NCI-H2196 treated with DMSO at 0.1 percent for 48 hours (cell line): ENCODE measurements around the gene GUCY2C.

Source experiments
- DNase-seq: peaks from one replicate; lab custom pipeline; 2025; ENCODE audit not compliant: unreplicated experiment; lab: John Stamatoyannopoulos, UW

Gene GUCY2C

GRCh38 chr12:14629832-14630710 is 66.3 kb downstream of the GUCY2C start:
- peak; percentile 3 for DNase-seq

DNA sequence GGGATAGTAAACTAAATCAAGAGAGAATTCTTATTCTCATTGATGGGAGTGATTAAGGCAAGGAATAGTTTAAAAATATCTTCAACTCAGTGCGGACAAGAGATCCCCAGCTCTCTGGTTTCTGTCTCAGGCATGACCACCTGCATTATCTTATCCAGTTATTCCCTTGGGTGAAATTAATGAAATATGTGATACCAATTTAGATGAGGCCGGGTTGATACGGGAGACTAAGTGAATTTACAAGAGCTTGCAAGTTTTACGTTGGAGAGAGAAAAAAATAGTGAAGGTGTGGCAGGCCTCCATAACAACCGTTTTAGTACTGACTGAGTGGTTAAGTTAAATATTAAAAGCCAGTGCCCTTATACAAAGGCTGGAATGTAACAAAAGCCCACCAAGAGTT is 67.6 kb downstream of the GUCY2C start:
- no peak for DNase-seq

GRCh38 chr12:14621826-14622225 is 74.6 kb downstream of the GUCY2C start:
- DNase-seq: no peak

DNA sequence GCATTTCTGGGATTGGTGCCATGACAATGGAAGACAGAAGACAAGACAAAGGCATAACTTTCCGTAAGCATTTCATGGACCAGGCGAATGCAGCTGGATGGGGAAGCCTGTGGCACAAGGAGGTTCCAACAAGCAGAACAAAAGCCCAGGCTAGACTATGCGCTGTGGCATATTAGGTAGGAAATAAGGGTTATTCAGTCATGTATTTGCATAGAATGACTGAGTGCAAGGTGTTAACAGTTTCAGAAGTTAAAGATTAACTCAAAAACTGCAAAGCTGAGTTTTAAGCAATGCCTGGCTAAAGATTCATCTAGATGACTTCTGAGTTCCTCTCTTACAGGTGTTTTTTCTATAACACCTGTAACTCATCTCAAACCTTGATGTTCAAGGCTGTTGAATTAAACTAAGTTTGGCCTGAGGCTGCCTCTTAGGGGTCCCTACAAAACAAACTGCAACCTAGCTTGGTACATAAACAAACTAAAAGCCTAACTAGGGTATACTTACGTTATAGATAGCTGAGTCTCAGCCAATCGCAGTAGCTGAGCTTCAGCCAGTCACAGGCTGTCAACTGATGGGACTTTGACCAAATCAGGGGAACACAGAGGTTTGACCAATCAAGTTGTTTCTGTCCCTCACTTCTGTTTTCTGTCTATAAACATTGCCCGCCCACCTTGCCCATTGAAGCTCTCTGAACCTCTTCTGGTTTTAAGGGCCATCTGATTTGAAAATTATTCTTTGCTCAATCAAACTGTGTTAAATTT is 76.5 kb downstream of the GUCY2C start:
- no peak for DNase-seq

- no peak for DNase-seq
Measured at GRCh38 chr12:14618983-14619382, 77.4 kb downstream of the GUCY2C start.

- DNase-seq: no peak
Measured at GRCh38 chr12:14614704-14615121, 81.7 kb downstream of the GUCY2C start.

DNA sequence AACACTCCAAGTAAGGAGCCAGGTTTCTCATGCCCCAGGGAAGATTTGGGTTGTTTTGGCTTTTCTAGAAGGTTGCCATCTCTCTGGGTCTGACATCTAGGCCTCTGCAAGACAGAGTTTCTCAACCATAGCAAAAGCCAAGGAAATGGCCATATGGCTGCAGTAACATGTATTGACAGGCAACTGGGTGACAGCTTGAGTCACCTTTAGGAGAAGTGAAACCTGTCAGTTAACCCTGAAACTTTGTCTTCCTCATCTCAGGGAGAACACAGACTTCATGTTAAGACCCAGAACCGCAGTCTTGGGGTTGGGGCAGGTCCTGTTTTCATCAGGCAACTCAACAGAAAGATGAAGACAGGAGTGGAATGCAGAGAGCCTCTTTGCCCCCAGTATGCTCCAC is 82.7 kb downstream of the GUCY2C start:
- DNase-seq: no peak

DNA sequence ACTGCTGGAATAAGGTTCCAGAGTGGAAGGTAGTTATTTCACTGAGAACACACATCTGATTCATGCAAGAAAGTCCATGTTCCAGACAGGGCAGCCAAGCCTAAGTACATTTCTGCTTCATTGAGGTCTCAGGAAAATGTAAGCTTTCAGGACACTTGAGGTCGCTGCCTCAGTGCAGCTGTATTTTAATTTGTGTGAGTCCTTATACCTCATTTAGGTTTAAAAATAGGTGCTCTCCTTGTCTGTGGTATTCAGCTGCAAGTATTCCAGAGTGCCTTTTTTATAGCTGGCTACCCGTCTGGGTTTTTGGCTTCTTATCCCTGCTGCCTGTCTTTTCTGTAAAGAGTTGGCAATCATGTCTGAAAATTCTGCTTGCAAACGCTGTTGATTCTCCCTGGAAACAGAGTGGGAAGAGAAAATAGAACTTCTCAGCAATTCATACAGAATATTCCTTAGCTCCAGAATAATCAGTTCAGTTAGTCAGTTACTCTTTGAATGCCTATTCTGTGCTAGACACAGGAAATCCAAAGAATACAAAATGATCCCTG is 83.4 kb downstream of the GUCY2C start:
- DNase-seq: no peak

GRCh38 chr12:14612250-14612649 is 84.1 kb downstream of the GUCY2C start:
- no peak for DNase-seq

GRCh38 chr12:14611640-14612203 is 84.7 kb downstream of the GUCY2C start:
- DNase-seq: no peak

- no peak for DNase-seq
Measured at GRCh38 chr12:14607568-14607967, 88.8 kb downstream of the GUCY2C start.

DNA sequence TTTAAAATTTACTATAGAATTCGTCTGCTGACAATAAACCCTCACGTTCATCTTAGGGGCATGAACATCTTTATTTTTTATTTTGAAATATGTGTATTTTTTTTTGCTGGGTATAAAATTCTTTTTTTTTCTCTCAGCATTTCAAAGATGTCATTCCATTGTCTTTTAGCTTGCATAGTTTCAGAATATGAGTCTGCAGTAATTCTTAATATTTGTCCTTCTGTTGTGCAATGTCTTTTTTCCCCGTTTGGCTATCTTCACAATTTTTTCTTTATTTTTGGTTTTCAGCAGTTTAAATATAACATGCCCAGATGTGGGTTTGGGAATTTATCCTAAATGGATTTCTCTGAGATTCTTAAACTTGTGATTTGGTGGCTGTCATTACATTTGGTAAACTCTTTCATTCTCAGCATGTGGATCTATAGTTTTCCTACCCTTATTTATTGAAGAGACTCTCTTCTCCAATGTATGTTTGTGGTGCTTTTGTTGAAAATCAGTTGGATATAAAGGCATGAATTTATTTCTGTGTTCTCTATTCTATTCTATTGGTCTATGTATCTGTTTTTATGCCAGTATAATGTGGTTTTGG is 90.9 kb downstream of the GUCY2C start:
- DNase-seq: no peak

GRCh38 chr12:14601692-14602478 is 94.5 kb downstream of the GUCY2C start:
- DNase-seq: no peak

DNA sequence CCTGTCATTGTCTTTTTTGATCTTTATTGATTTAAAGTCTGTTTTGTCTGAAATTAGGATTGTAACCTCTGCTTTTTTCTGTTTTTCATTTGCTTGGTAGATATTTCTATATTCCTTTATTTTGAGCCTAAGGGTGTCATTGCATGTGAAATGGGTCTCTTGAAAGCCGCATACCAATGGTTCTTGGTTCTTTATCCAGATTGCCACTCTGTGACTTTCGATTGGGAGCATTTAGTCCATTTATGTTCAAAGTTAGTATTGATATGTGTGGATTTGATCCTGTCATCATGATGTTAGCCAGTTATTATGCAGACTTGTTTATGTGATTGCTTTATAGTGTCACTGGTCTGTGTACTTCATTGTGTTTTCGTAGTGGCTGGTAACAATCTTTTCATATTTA is 98.9 kb downstream of the GUCY2C start:
- DNase-seq: no peak

DNA sequence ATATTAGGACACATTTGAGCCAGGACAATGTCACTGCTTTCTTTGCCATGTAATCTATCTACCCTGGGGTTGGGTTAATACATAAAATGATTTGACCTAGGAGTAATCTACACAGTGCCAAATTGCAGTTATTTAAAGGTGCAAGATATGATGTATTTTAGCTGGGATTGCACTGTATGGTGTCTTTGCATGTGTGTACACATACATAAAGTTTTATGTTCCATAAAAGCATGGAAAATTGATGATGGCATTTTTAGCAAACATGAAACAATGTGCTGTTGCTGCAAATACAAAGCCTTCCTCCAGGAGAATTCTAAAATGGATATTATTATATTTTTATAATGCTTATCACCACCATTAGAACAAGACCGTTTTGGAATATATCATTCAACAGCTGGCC is 104.7 kb downstream of the GUCY2C start:
- no peak for DNase-seq

DNA sequence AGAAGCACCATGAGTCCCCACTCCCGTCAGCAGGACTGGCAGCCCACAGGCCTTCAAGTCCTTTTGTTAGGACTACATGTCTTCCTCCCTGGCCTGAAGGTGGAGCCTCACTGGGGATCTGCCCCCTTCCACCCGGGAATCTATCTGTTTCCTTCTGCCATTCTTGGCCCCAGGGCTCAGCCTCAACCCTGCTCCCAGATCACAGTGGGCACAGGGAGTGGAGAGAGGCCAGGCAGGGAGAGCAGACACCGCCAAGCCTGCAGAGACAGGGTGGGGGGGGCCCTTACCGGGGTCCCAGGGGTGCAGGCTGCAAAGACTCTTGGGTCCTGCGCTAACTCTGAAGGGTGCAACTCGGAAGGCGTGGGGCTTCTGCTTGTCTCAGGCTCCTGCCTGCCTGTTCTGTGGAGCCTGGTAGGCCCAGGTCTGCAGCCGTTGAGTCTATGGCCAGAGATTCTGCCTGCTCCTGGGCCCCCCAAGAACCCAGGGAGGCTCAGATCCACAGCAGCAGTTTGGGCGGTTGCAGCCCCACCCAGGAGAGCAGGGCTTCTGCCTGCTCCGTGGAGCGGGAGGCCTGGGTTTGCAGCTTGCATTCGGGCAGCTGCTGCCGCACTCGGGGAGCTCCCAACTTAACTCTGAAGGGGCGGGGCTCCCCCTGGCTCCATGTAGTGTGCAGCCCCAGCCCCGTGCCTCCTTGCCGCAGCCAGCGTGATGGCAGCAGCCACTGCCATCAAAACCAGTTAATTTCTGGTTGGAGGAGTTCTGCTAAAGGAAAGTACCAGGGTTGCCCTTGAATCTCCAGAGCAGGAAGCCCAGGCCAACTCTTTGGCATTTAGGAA is 107.0 kb downstream of the GUCY2C start:
- DNase-seq: no peak

- DNase-seq: no peak
Measured at GRCh38 chr12:14588571-14588970, 107.8 kb downstream of the GUCY2C start.

DNA sequence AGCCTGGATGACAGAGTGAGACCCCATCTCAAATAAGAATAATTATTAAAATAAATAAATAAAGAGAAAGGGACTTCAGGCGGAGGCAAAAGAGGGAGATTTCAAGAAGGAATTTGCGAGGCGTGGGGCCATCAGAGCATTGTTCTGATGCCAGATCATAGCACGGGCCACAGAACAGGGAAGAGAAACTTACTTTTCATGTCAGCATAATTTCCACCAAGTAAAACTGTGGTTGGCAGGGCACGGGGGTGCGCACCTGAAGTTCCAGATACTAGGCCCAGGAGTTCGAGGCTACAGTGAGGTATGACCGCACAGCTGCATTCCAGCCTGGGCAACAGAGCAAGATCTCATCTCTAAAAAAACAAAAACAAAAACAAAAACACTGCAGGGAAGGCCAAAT is 117.8 kb downstream of the GUCY2C start:
- DNase-seq: no peak

- no peak for DNase-seq
Measured at GRCh38 chr12:14577344-14577743, 119.1 kb downstream of the GUCY2C start.

DNA sequence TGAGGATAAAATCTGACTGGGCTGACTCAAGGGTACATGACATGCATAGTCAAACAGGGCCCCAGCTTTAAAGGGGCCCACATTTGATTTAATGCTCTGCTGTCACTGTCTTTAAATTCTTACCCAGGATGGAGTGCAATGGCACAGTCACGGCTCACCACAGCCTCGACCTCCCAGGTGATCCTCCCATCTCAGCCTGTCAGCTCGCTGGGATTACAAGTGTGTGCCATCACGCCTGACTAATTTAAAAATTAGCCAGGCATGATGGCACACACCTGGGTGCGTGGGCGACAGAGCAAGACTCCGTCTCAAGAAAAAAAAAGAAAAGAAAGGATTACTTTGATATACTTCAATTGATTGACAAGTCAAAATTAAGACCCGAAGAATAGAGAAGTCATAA is 119.5 kb downstream of the GUCY2C start:
- no peak for DNase-seq
